Colonic mucosa (tissue), 4 donors: ENCODE results near the gene DNAI2. TPM values are rescaled to one million over a fixed set of nuclear protein-coding genes. Genes with fewer than 3 reads are reported as not detected.

Experiments
- DNase-seq: peaks from one replicate; pipeline ENCODE4 v3.0.0-alpha.2; 2020
- H3K27ac ChIP-seq: fragments of 200-600 bp; one replicate; pipeline ENCODE4 v1.8.0; 2021
- H3K27me3 ChIP-seq: fragments of 200-600 bp; one replicate; pipeline ENCODE4 v1.8.0; 2021
- H3K36me3 ChIP-seq: fragments of 200-600 bp; one replicate; pipeline ENCODE4 v1.8.0; 2021
- H3K4me1 ChIP-seq: fragments of 200-600 bp; one replicate; pipeline ENCODE4 v1.8.0; 2021; ENCODE audit warnings: mild to moderate bottlenecking
- H3K4me3 ChIP-seq: fragments of 200-600 bp; one replicate; pipeline ENCODE4 v1.8.0; 2021
- H3K9ac ChIP-seq, 2 donors: one replicate each; pipeline ENCODE4 v1.7.0; 2013; ENCODE audit warnings: control low read depth in 2 of 2, low read depth in 2 of 2, low read length in 2 of 2
- H3K9me3 ChIP-seq: fragments of 200-600 bp; one replicate; pipeline ENCODE4 v1.8.0; 2021
- CTCF ChIP-seq: fragments of 200-600 bp; IDR thresholded peaks from one replicate; pipeline ENCODE4 v1.8.0; 2022; ENCODE audit warnings: antibody characterized with exemption, mild to moderate bottlenecking
- intact Hi-C: fragments of 100-400 bp; cut with DNase I; formaldehyde crosslinking; loops from one replicate; pipeline ENCODE4 v1.14.1; 2022
- total RNA-seq, 2 donors: library from RNA; stranded (reverse); fragmentation: NEBNext Ultra II Directional in 1 of 2; extraction: Animal tissue kit (Norgen Biotek cat#: 25700) in 1 of 2; gene quantifications; one replicate each; pipeline ENCODE4 v1.2.1, GENCODE V29; 2021
- donor health status: healthy.
- donor health status: DM: no; HTN: no; CAD: no.
- donor health status: DM: no; HTN: no; CAD: no.

DNAI2 gene
- total RNA-seq, 2 donors from 2014 or later, result not detected

- no peak for DNase-seq
- H3K27me3 ChIP-seq, result peaks cover 52% of the 10 kb centered on the region
Observed at GRCh38 chr17:74357466-74357809, 83.4 kb downstream of the DNAI2 start.

GRCh38 chr17:74358697-74359096, 84.7 kb downstream of the DNAI2 start:
- H3K4me1 ChIP-seq, result peaks cover 5% of the 10 kb centered on the region
- H3K27ac ChIP-seq, result no peak overlapping the region
- peaks cover 48% of the 10 kb centered on the region for H3K27me3 ChIP-seq
- H3K36me3 ChIP-seq, result no peaks in the 10 kb centered on the region
- no peaks in the 10 kb centered on the region for H3K9me3 ChIP-seq
- intact Hi-C loops, result loop anchor here (5.0 kb wide), 1 partner anchor 56 kb away; no protein-coding TSS in a partner anchor
- no peak for TF ChIP-seq CTCF
- H3K4me3 ChIP-seq, result no peak overlapping the region
- no peak overlapping the region for H3K9ac ChIP-seq
- DNase-seq, result no peak

More at GRCh38 chr17:74357466-74357809, 83.4 kb downstream of the DNAI2 start:
- H3K4me1 ChIP-seq, result peaks cover 5% of the 10 kb centered on the region
- no peak overlapping the region for H3K4me3 ChIP-seq
- H3K9ac ChIP-seq, result no peak overlapping the region
- intact Hi-C loops, result loop anchor here (5.0 kb wide), 1 partner anchor 55 kb away; no protein-coding TSS in a partner anchor
- no peak overlapping the region for H3K27ac ChIP-seq
- no peaks in the 10 kb centered on the region for H3K9me3 ChIP-seq
- H3K36me3 ChIP-seq, result no peaks in the 10 kb centered on the region
- no peak for TF ChIP-seq CTCF

- Histone ChIP-seq H3K36me3 (no peaks in the 10 kb centered on the region), H3K9ac (no peak overlapping the region), H3K4me1 (peaks cover 5% of the 10 kb centered on the region), H3K9me3 (no peaks in the 10 kb centered on the region), H3K27me3 (peaks cover 41% of the 10 kb centered on the region), H3K4me3 (no peak overlapping the region), H3K27ac (no peak overlapping the region)
- TF ChIP-seq CTCF, result no peak
- no peak for DNase-seq
- intact Hi-C loops, result loop anchor here (5.0 kb wide), 2 partner anchors 58 to 148 kb away; partner anchors contain the start of gene TTYH2
Observed at GRCh38 chr17:74359916-74360315, 85.9 kb downstream of the DNAI2 start.

- Histone ChIP-seq H3K9me3 (no peaks in the 10 kb centered on the region), H3K4me3 (no peak overlapping the region), H3K27me3 (peaks cover 33% of the 10 kb centered on the region), H3K4me1 (peaks cover 5% of the 10 kb centered on the region), H3K9ac (no peak overlapping the region), H3K27ac (no peak overlapping the region), H3K36me3 (no peaks in the 10 kb centered on the region)
- DNase-seq, result no peak
- intact Hi-C loops, result loop anchor here (5.0 kb wide), 1 partner anchor 149 kb away; the partner anchor contains the start of gene TTYH2
- TF ChIP-seq CTCF, result no peak
Observed at GRCh38 chr17:74360899-74361229, 86.8 kb downstream of the DNAI2 start.

- no peaks in the 10 kb centered on the region for H3K36me3 ChIP-seq
- H3K27ac ChIP-seq, result no peak within 1 kb of the TSS
- H3K9ac ChIP-seq, result no peak within 1 kb of the TSS
- intact Hi-C loops, result loop anchor here (5.0 kb wide), 1 partner anchor 149 kb away; the partner anchor contains the start of gene TTYH2
- no peak within 1 kb of the TSS for H3K4me3 ChIP-seq
- TF ChIP-seq CTCF, result peak; percentile 59
- DNase-seq, result peak; percentile 54
- H3K27me3 ChIP-seq, result peaks cover 28% of the 10 kb centered on the region
- H3K4me1 ChIP-seq, result peaks cover 5% of the 10 kb centered on the region
- no peaks in the 10 kb centered on the region for H3K9me3 ChIP-seq
Observed at GRCh38 chr17:74361230-74362068, 87.4 kb downstream of the DNAI2 start, which contains the start of gene BTBD17. BTBD17 (minus strand) TSS chr17:74361868; CDS start chr17:74361819, 49 bp downstream.
